HepG2 (cell line): Measurements from ENCODE around the gene TPCN2. TPM values are rescaled to one million over a fixed set of nuclear protein-coding genes. Genes with fewer than 3 reads are reported as not detected.
"Not testable (repeated sequence)": the region's sequence is repeated elsewhere in the genome, so short reads cannot be mapped to it uniquely, and the experiment has no call there.

Source experiments
- ATAC-seq: fragments of 200-7000 bp; cut with Tn5 transposase; 3 replicates; pipeline ENCODE4 v1.9.1; 2020; ENCODE audit warnings: mild to moderate bottlenecking, moderate library complexity
- BruUV-seq: library from RNA; stranded (reverse); fragments of 400-500 nt; replicated peaks from 2 replicates; lab custom pipeline; 2021; lab: Mats Ljungman, UMichigan
- CTCF ChIA-PET: fragments of 300-600 bp; formaldehyde crosslinking; extraction: SDS; loops from one replicate; lab custom pipeline; 2021; ENCODE audit warnings: low total read pairs, inconsistent platforms, low intra/inter-chr PET ratio; lab: Yijun Ruan, JAX
- POLR2A ChIA-PET: fragments of 350-600 bp; sonication (Branson Sonifier 250); formaldehyde crosslinking; loops from one replicate; lab custom pipeline; 2020; ENCODE audit warnings: antibody characterized with exemption, inconsistent platforms; lab: Yijun Ruan, JAX
- DNase-seq: peaks from one replicate; pipeline ENCODE4 v3.0.0-alpha.2; 2015; ENCODE audit warnings: low spot score
- FAIRE-seq: peaks from 3 replicates; lab custom pipeline; 2011; peaks lifted over from hg19 to GRCh38; lab: Jason Lieb, UNC
- H2AFZ ChIP-seq: one replicate; pipeline ENCODE4 v1.6.1; 2011; ENCODE audit warnings: low read length, inconsistent platforms
- H3K27ac ChIP-seq: fragments of 300-600 bp; 3 replicates; pipeline ENCODE4 v1.8.0; 2011; ENCODE audit warnings: mixed run types, mild to moderate bottlenecking, mixed read lengths, low read length, inconsistent platforms; ENCODE audit not compliant: insufficient read depth; ENCODE audit errors: extremely low read length
- H3K27me3 ChIP-seq, 2 experiments: fragments of 200-600 bp in 1 of 2; 2 replicates in 1 of 2; 3 replicates in 1 of 2; pipeline versions ENCODE4 v1.6.0 to v1.8.0; 2011; ENCODE audit warnings: low read length in 2 of 2, mild to moderate bottlenecking in 2 of 2, moderate library complexity in 2 of 2, inconsistent platforms in 1 of 2; ENCODE audit not compliant: insufficient read depth in 2 of 2, control insufficient read depth in 1 of 2
- H3K36me3 ChIP-seq, 2 experiments: fragments of 200-600 bp in 1 of 2; replicated peaks in 1 of 2; 2 replicates in 1 of 2; 3 replicates in 1 of 2; pipeline versions ENCODE4 v1.5.1 to v1.8.0; 2011; ENCODE audit warnings: low read length in 2 of 2, inconsistent platforms in 1 of 2; ENCODE audit not compliant: insufficient read depth in 2 of 2, control insufficient read depth in 1 of 2
- H3K4me1 ChIP-seq: 2 replicates; pipeline ENCODE4 v1.5.1; 2012; ENCODE audit warnings: low read length, inconsistent platforms; ENCODE audit not compliant: insufficient read depth
- H3K4me2 ChIP-seq: 2 replicates; pipeline ENCODE4 v1.6.0; 2011; ENCODE audit warnings: low read depth, low read length, inconsistent platforms
- H3K4me3 ChIP-seq, 3 experiments: fragments of 200-600 bp in 1 of 3; sonication (generic), shearing (Covaris generic) in 1 of 3; replicated peaks in 1 of 3; 2 replicates each; pipeline ENCODE4 v1.5.1; 2011 to 2016; ENCODE audit warnings: low read length in 3 of 3, inconsistent platforms in 2 of 3, low read depth in 2 of 3, mild to moderate bottlenecking in 2 of 3, control low read depth in 1 of 3, mixed read lengths in 1 of 3; ENCODE audit not compliant: insufficient read depth in 1 of 3
- H3K79me2 ChIP-seq: one replicate; pipeline ENCODE4 v1.6.1; 2011; ENCODE audit warnings: low read length, inconsistent platforms; ENCODE audit not compliant: insufficient read depth
- H3K9ac ChIP-seq: 2 replicates; pipeline ENCODE4 v1.6.0; 2011; ENCODE audit warnings: mild to moderate bottlenecking, low read depth, low read length, inconsistent platforms; ENCODE audit not compliant: insufficient read depth
- H3K9me3 ChIP-seq: 2 replicates; pipeline ENCODE4 v1.5.1; 2012; ENCODE audit warnings: mild to moderate bottlenecking, low read length
- H4K20me1 ChIP-seq: 2 replicates; pipeline ENCODE4 v1.6.0; 2011; ENCODE audit warnings: inconsistent platforms, mild to moderate bottlenecking, low read length, moderate library complexity; ENCODE audit not compliant: insufficient read depth
- FOXA3 ChIP-seq: IDR thresholded peaks from 2 replicates; pipeline ENCODE4 v1.6.1; 2016; ENCODE audit warnings: missing genetic modification reagents, missing compliant biosample characterization
- NR2C2 ChIP-seq: sonication (generic); formaldehyde crosslinking; IDR thresholded peaks from 2 replicates; pipeline ENCODE4 v1.4.0; 2020; ENCODE audit warnings: missing genetic modification reagents, mild to moderate bottlenecking, moderate library complexity, borderline replicate concordance
- TMF1 ChIP-seq: sonication (generic); formaldehyde crosslinking; IDR thresholded peaks from 2 replicates; pipeline ENCODE4 v1.8.1; 2022; ENCODE audit warnings: low read depth, missing genetic modification reagents
- ZFYVE20 ChIP-seq: sonication (generic); formaldehyde crosslinking; IDR thresholded peaks from 2 replicates; pipeline ENCODE4 v1.8.0; 2023; ENCODE audit warnings: low read depth, mild to moderate bottlenecking, moderate library complexity, missing genetic modification reagents, borderline replicate concordance
- ZNF232 ChIP-seq: sonication (generic); formaldehyde crosslinking; IDR thresholded peaks from 2 replicates; pipeline ENCODE4 v1.4.0; 2020; ENCODE audit warnings: missing genetic modification reagents, borderline replicate concordance
- ZNF652 ChIP-seq: IDR thresholded peaks from 2 replicates; pipeline ENCODE4 v1.6.1; 2016; ENCODE audit warnings: low read depth, borderline replicate concordance
- WGBS: methylation state at CpG from one replicate; pipeline ENCODE4 v1.1.6; 2017; ENCODE audit warnings: low lambda C conversion rate; 5-methylcytosine and 5-hydroxymethylcytosine counted together
- in situ Hi-C: cut with HindIII; loops from 2 replicates; pipeline ENCODE4 v1.10.0; 2017; ENCODE audit warnings: low pct_unique_long_range_greater_than_20kb; ENCODE audit not compliant: extremely low pct_ligation_motif_present
- intact Hi-C: fragments of 100-400 bp; cut with micrococcal nuclease; formaldehyde crosslinking; loops from one replicate; pipeline ENCODE4 v1.10.0; 2022; ENCODE audit not compliant: unreplicated experiment
- polyA plus RNA-seq, 8 experiments: library from polyadenylated mRNA; depleted of rRNA in 3 of 8; stranded (reverse) in 7 of 8; unstranded in 1 of 8; fragments of >200 nt; fragmentation: Illumina TruSeq in 4 of 8; extraction: Trizol in 4 of 8; gene quantifications; 2 replicates each; pipeline versions ENCODE4 v1.2.1 to v1.2.3, GENCODE V29; 2011 to 2016; ENCODE audit warnings: low read depth in 4 of 8, missing spikeins in 1 of 8, mixed read lengths in 1 of 8; ENCODE audit not compliant: insufficient read depth in 1 of 8
- total RNA-seq, 5 experiments: library from RNA; depleted of rRNA; stranded (reverse); fragments of >200 nt; fragmentation: Illumina TruSeq; extraction: Trizol; gene quantifications; 2 replicates each; pipeline ENCODE4 v1.2.3, GENCODE V29; 2016; ENCODE audit warnings: low read depth in 1 of 5

TPCN2 gene
- total and polyA plus RNA-seq, 2 of the 13 experiments (the other 11 are each of a cell fraction or from before 2014, with no cell fraction given) = 5.6 to 5.9 TPM

DNA sequence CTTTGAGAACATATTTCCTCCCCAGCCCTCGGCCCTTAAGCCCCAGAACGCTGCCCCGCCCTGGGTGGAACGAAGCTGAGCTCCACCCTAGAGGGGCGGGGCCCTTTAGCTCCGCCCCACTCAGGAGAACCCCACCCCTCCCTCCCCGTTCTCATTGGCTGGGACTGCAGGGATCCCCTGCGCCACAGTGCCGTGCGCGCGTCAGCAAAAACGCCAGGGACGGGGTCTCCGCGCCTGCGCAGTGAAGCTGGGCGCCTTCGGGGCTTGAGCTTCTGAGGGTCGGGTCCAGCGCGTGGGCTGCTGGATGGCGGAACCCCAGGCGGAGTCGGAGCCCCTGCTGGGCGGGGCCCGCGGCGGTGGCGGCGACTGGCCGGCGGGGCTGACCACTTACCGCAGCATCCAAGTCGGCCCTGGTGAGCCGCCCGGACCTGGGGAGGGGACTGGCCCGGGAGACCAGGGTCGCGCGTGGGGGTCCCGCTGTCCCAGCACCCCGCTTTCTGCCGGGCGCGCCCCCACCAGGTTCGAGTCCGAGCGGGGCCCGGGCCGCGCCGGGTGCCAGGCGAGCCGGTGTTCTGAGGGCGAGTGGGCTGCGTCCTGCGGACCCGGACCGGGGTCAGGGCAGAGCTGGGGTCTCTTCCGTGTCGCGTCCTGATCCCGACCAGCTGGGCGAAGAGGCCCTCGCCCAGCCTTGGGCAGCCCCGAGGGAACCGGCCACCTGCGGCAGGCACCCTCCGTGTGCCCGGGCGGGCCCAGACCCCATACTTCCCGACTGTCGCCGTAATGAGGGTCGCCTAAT lies at the start of gene TPCN2 (continued):
- TF ChIP-seq ZNF232 (CRISPR knock-in tag) (0 out of 2 replicates have a peak, but pooled peaks have one; percentile 40), TMF1 (CRISPR knock-in tag) (no peak; the same call in 1 of the 2 replicates), FOXA3 (CRISPR knock-in tag) (peak; percentile 14; the same call in 1 of the 2 replicates)
- TF ChIP-seq, all 625 proteins: peak for 126

- Histone ChIP-seq H4K20me1 (no peaks in the 10 kb centered on the region), H3K9me3 (no peaks in the 10 kb centered on the region), H2AFZ (no peak overlapping the region), H3K4me1 (peaks cover 6% of the 10 kb centered on the region), H3K27me3 (peaks cover 4 to 73% of the 10 kb centered on the region in 2 experiments; a peak in 4 of 5 replicates), H3K4me2 (no peak overlapping the region), H3K36me3 (no peaks in the 10 kb centered on the region), H3K4me3 (no peak overlapping the region), H3K27ac (no peak overlapping the region), H3K79me2 (no peaks in the 10 kb centered on the region), H3K9ac (no peak overlapping the region)
- ATAC-seq (no peak), FAIRE-seq (no peak), DNase-seq (no peak)
- CTCF ChIA-PET = no interaction called here
- in situ Hi-C loops (no loop called here), intact Hi-C loops (no loop called here)
- BruUV-seq = no TSS peak
- 53% methylated on average over 8 of the region's 8 CpGs for WGBS
- no peak for TF ChIP-seq NR2C2 (CRISPR knock-in tag)
- TF ChIP-seq ZNF652 (CRISPR knock-in tag) = peak; percentile 41; the same call in 1 of the 2 replicates
- TF ChIP-seq ZFYVE20 (CRISPR knock-in tag) = no peak
- POLR2A ChIA-PET = no interaction called here
Observed at GRCh38 chr11:68999093-68999747, 49.5 kb upstream of the TPCN2 start.

DNA sequence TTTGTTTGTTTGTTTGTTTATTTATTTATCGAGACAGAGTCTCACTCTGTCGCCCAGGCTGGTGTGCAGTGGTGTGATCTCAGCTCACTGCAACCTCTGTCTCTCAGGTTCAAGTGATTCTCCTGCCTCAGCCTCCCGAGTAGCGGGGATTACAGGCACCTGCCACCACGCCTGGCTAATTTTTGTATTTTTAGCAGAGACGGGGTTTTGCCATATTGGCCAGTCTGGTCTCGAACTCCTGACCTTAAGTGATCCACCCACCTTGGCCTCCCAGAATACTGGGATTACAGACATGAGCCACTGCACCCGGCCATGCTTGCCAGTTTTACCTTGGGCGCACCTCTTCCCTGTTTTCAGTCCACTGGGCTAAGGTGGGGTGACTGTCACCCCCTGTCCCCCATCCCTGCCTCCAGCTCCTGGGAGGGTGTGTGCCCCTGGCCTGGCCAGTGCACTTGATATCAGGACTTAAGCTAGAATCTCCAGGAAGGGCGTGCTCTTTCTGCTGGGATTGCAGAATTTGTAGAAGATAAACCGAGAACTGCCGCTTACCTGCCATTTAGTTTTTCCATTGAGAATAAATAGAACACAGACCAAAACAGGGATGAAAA lies 48.9 kb upstream of the TPCN2 start:
- H2AFZ ChIP-seq, H3K27ac ChIP-seq, H3K36me3 ChIP-seq, intact Hi-C loops, H3K4me3 ChIP-seq, H3K4me2 ChIP-seq, CTCF ChIA-PET, H3K9me3 ChIP-seq, H3K4me1 ChIP-seq, H3K9ac ChIP-seq, FAIRE-seq, BruUV-seq, DNase-seq, POLR2A ChIA-PET, in situ Hi-C loops, H4K20me1 ChIP-seq, ATAC-seq, H3K79me2 ChIP-seq: not testable (repeated sequence)
- whole genome bisulfite sequencing = 39% methylated on average over 6 of the region's 12 CpGs
- peaks cover 4 to 71% of the 10 kb centered on the region in 2 experiments; a peak in 4 of 5 replicates for H3K27me3 ChIP-seq
